Stimulated activated effector memory CD8-positive, alpha-beta T cell treated with anti-CD3 and anti-CD28 coated beads, Interleukin-12 subunit alpha, Interleukin-12 subunit beta, amount 100 ng/mL, for 72 hours (primary cell): ENCODE measurements around the gene GABRA5.

Source experiments
- ATAC-seq: fragments of 150-1000 bp; cut with Tn5 transposase; 2 replicates; pipeline ENCODE4 v1.10.0; 2021
- DNase-seq, 2 donors: peaks; one replicate each; pipeline ENCODE4 v3.0.0; 2021 to 2022; ENCODE audit warnings: low spot score in 2 of 2
- H3K27ac Mint-ChIP-seq: one replicate; pipeline ENCODE4 v1.8.0; 2022; ENCODE audit warnings: mild to moderate bottlenecking, mixed read lengths
- H3K36me3 Mint-ChIP-seq: one replicate; pipeline ENCODE4 v1.8.0; 2022; ENCODE audit warnings: mild to moderate bottlenecking, mixed read lengths
- H3K4me1 Mint-ChIP-seq: one replicate; pipeline ENCODE4 v1.8.0; 2022; ENCODE audit warnings: mixed read lengths
- H3K4me3 Mint-ChIP-seq: one replicate; pipeline ENCODE4 v1.8.0; 2022; ENCODE audit warnings: mild to moderate bottlenecking, mixed read lengths
- H3K9me3 Mint-ChIP-seq: one replicate; pipeline ENCODE4 v1.8.0; 2022; ENCODE audit warnings: mixed read lengths

The GABRA5 gene

DNA sequence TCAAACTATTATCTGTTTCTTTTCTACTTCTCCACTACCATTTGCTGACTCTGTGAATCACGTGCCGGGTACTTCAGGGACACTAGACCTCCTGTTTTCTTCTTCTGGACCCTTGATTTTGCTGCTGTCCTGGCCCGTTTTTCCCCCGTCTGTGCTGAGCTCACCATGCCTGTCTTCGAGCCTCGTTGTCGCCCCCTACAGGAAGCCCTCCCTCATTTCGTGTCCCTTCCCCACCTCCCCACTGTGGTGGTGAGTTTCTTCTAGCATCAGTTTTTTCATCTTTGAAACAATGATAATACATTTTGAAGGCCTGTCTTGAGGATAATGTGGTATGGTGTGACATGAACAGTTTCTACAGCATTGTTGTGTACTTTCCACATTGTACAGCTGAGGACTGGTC lies 117.0 kb downstream of the GABRA5 start:
- no peak overlapping the region for H3K4me3 Mint-ChIP-seq

DNA sequence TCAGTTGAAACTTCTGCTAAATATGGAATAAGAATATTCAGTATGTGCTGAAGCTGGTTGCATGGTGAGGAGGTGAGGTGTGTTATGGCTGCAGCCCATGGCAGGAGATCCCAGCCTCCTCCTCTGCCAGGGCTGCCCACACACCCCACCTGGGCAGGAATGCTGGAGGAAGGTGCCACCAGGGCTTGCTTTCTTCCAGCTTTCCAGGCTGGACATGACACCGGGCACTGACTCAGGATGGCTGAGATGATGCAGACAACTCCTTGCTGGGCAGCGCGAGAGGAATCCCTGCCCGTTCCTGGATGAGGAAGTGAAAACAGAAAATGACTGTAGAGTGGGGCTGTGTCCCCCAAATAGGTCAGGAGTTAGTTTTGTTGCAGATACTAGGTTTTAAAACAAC lies 118.2 kb downstream of the GABRA5 start:
- DNase-seq (no peak), ATAC-seq (no peak)
- Mint-ChIP-seq H3K9me3 (peaks cover 6% of the 10 kb centered on the region), H3K4me1 (no peaks in the 10 kb centered on the region), H3K36me3 (no peaks in the 10 kb centered on the region), H3K4me3 (no peak overlapping the region), H3K27ac (no peak overlapping the region)

More for the DNA sequence above, 117.0 kb downstream of the GABRA5 start:
- no peaks in the 10 kb centered on the region for H3K36me3 Mint-ChIP-seq
- ATAC-seq (no peak), DNase-seq (no peak)
- no peaks in the 10 kb centered on the region for H3K4me1 Mint-ChIP-seq
- H3K27ac Mint-ChIP-seq, result no peak overlapping the region
- peaks cover 6% of the 10 kb centered on the region for H3K9me3 Mint-ChIP-seq

DNA sequence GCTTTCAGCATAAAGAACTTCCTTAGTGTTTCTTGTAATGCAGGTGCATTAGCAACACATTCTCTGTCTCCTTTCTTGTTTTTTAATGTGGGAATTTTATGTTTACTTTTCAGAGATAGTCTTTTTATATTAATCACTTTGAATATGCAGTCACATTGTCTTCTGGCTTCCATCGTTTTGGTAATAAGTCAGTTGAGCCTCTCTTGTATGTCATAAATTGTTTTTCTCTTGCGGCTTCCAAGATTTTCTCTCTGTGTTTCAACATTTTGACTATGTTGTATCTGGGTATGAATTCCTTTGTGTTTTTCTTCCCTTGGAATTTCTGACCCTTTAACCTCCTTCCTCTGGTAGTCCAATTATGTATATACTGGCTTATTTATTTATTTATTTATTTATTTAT lies 129.4 kb downstream of the GABRA5 start:
- Mint-ChIP-seq H3K9me3 (peaks cover 33% of the 10 kb centered on the region), H3K4me3 (no peak overlapping the region), H3K36me3 (no peaks in the 10 kb centered on the region), H3K4me1 (no peaks in the 10 kb centered on the region), H3K27ac (no peak overlapping the region)
- ATAC-seq (no peak), DNase-seq (no peak)
